Uterus (tissue), 2 donors: ENCODE measurements around the gene FIGN.

Experiments used
- POLR2A ChIP-seq, 2 donors: fragments of 450-650 bp; IDR thresholded peaks; one replicate each; pipeline ENCODE4 v1.6.1; 2016; ENCODE audit warnings: antibody characterized with exemption in 2 of 2, mild to moderate bottlenecking in 1 of 2, moderate library complexity in 1 of 2
- TF ChIP-seq, protein P1 (sequence below), 4 experiments: fragments of 200-600 bp in 2 of 4; fragments of 450-650 bp in 2 of 4; sonication (generic) in 2 of 4; IDR thresholded peaks; one replicate each; pipeline ENCODE4 v1.5.1; 2016 to 2019; ENCODE audit warnings: antibody characterized with exemption in 4 of 4, mild to moderate bottlenecking in 2 of 4, moderate library complexity in 1 of 4

DNA sequence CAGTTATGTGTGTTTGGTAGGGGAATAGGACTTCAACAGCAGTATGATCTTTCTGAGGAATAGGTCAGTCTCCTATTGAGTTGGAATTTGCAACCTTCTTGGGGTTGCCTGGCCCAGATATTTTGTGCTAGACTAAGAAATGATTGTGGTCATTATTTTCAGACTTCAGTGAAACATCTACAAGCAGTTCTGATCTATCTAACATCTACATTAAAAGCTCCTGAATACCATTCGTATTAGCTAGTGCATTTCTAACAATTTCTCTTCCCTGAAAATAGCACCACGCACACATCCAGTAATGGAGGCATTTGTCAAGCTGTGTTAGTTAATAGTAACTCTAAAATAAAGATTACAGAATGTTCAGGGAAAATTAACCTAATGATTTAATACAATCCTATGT lies 179.3 kb downstream of the FIGN start:
- TF ChIP-seq, protein P1, sequence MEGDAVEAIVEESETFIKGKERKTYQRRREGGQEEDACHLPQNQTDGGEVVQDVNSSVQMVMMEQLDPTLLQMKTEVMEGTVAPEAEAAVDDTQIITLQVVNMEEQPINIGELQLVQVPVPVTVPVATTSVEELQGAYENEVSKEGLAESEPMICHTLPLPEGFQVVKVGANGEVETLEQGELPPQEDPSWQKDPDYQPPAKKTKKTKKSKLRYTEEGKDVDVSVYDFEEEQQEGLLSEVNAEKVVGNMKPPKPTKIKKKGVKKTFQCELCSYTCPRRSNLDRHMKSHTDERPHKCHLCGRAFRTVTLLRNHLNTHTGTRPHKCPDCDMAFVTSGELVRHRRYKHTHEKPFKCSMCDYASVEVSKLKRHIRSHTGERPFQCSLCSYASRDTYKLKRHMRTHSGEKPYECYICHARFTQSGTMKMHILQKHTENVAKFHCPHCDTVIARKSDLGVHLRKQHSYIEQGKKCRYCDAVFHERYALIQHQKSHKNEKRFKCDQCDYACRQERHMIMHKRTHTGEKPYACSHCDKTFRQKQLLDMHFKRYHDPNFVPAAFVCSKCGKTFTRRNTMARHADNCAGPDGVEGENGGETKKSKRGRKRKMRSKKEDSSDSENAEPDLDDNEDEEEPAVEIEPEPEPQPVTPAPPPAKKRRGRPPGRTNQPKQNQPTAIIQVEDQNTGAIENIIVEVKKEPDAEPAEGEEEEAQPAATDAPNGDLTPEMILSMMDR (IDR thresholded peaks at IDR 0.05) = no peak
- TF ChIP-seq POLR2A (IDR thresholded peaks at IDR 0.05) = no peak
